HG03571 (cell line): ENCODE data around the gene FAM25A.
"Not testable (repeated sequence)": the region's sequence is repeated elsewhere in the genome, so short reads cannot be mapped to it uniquely, and the experiment has no call there.

ENCODE experiments used
- ATAC-seq: cut with Tn5 transposase; IDR thresholded peaks from one replicate; pipeline ENCODE4 v1.9.1; 2021; ENCODE audit not compliant: unreplicated experiment

The FAM25A gene

GRCh38 chr10:87009134-87009696 is 10.9 kb upstream of the FAM25A start:
- not testable (repeated sequence) for ATAC-seq

- ATAC-seq: not testable (repeated sequence)
These were observed 6.6 kb upstream of the FAM25A start for GRCh38 chr10:87013528-87013927.

GRCh38 chr10:87014986-87015716 is 4.9 kb upstream of the FAM25A start:
- not testable (repeated sequence) for ATAC-seq

- ATAC-seq: not testable (repeated sequence)
These were observed 2.0 kb upstream of the FAM25A start for GRCh38 chr10:87018127-87018526.

GRCh38 chr10:87019066-87019465 is 1.0 kb upstream of the FAM25A start:
- not testable (repeated sequence) for ATAC-seq

GRCh38 chr10:87019504-87019903 is 590 bp upstream of the FAM25A start:
- not testable (repeated sequence) for ATAC-seq

GRCh38 chr10:87025285-87025958 is 5.3 kb downstream of the FAM25A start:
- not testable (repeated sequence) for ATAC-seq

- not testable (repeated sequence) for ATAC-seq
These were observed 6.8 kb downstream of the FAM25A start for GRCh38 chr10:87026747-87027508.

- ATAC-seq: not testable (repeated sequence)
These were observed 10.3 kb downstream of the FAM25A start for GRCh38 chr10:87030419-87030818.

- ATAC-seq: no peak
These were observed 11.0 kb downstream of the FAM25A start for GRCh38 chr10:87030912-87031635.

- no peak for ATAC-seq
These were observed 16.5 kb downstream of the FAM25A start for GRCh38 chr10:87036623-87037022.

GRCh38 chr10:87038286-87038717 is 18.2 kb downstream of the FAM25A start:
- ATAC-seq: no peak

- ATAC-seq: no peak
These were observed 18.7 kb downstream of the FAM25A start for GRCh38 chr10:87038786-87039185.

GRCh38 chr10:87043579-87043978 is 23.5 kb downstream of the FAM25A start:
- not testable (repeated sequence) for ATAC-seq

- no peak for ATAC-seq
These were observed 25.4 kb downstream of the FAM25A start for GRCh38 chr10:87045434-87045938.

GRCh38 chr10:87053111-87053510 is 33.0 kb downstream of the FAM25A start:
- no peak for ATAC-seq

- no peak for ATAC-seq
These were observed 33.6 kb downstream of the FAM25A start for GRCh38 chr10:87053577-87054181.

GRCh38 chr10:87054373-87055295 is 34.5 kb downstream of the FAM25A start:
- ATAC-seq: no peak

GRCh38 chr10:87058171-87058570 is 38.1 kb downstream of the FAM25A start:
- no peak for ATAC-seq
